NCI-H2196 (cell line): ENCODE measurements around the gene KCNG3.

Experiments used
- DNase-seq: peaks from one replicate; lab custom pipeline; 2025; ENCODE audit not compliant: unreplicated experiment; lab: John Stamatoyannopoulos, UW

KCNG3 gene

DNA sequence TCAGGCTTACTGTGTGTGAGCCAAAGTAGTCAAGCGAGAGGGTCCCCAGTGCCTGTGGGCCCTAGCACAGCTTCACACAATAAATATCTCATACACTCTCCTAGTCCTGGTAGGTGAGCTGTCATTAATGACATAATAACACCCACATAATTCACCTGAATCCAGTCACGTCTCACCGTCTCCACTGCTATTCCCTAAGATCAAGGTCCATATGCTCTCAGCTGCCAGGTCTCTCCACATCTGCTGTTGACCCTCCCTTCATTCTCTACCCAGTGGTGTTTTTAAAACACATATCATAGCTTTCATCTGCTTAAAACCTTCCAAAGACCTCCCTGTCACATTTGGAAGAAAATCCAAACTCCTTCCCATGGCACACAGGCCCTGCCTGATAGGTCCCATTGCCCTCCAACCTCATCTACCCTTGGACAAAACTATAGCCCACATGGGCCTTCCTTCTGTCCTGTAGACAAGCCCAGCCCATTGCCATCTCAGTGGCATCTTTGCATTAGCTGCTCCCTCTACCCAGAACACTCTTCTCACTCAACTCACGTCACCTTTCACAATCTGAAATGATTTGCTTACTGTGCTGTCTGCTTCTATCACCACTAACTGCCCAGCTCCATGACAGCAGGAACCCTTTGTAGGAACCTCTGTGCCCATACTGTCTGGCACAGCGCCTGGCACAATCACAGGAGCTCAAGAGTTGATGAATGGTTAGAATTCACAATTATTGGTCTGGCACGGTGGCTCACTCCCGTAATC lies 7.5 kb downstream of the KCNG3 start:
- no peak for DNase-seq

GRCh38 chr2:42480402-42480801 lies 13.4 kb downstream of the KCNG3 start:
- DNase-seq: no peak

GRCh38 chr2:42474765-42475454 lies 18.9 kb downstream of the KCNG3 start:
- peak; percentile 69 for DNase-seq

- DNase-seq: no peak
Observed at GRCh38 chr2:42470706-42471105, 23.1 kb downstream of the KCNG3 start.

- DNase-seq: no peak
Observed at GRCh38 chr2:42464631-42465030, 29.2 kb downstream of the KCNG3 start.

GRCh38 chr2:42463570-42463969 lies 30.2 kb downstream of the KCNG3 start:
- DNase-seq: no peak

- no peak for DNase-seq
Observed at GRCh38 chr2:42459296-42459695, 34.5 kb downstream of the KCNG3 start.

DNA sequence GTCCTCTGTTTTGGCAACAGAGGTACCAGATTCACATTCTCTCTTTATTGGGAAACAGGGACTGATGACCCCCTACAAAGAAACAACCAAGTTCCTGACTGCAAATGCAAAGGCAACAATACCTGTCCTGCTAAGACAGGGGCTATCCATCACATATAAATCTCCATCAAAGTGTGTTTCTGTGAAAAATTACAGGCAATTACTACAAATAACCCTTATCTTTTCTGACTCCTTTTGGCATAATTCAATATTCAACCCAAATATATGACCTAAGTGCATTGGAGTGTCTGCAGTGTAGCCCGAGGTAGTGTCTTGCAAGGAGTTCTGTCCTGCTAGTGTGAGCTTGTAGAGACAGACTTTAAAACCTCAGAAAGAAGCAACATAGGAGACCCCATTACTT lies 35.4 kb downstream of the KCNG3 start:
- DNase-seq: no peak

GRCh38 chr2:42457011-42457410 lies 36.8 kb downstream of the KCNG3 start:
- no peak for DNase-seq

DNA sequence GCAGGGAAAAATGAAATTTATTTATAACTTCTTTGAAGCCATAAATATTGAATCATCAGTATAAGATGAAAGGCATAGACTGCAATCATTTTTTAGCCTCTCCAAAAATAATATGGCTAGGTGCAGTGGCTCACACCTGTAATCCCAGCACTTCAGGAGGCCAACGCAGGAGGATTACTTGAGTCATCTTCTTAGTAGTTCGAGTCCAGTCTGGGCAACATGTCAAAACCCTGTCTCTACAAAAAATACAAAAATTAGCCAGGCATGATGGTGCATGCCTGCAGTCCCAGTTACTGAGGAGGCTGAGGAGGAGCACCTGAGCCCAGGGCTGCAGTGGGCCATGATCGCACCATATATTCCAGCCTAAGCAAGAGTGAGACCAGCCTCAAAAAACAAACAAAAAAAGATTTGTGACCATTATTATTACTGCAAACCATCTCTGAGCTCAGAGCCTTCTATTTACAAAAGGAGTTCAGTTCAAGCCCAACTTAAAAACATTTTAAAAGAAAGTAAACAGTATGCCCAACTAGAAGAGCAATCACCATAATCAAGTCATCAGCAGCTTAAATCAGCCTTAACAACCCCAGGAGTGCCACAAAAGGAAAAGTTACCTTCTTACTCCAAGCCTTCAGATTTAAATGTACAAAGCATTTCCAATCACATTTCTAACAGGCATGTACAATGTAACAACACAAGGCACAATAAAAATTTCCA lies 37.5 kb downstream of the KCNG3 start:
- no peak for DNase-seq

DNA sequence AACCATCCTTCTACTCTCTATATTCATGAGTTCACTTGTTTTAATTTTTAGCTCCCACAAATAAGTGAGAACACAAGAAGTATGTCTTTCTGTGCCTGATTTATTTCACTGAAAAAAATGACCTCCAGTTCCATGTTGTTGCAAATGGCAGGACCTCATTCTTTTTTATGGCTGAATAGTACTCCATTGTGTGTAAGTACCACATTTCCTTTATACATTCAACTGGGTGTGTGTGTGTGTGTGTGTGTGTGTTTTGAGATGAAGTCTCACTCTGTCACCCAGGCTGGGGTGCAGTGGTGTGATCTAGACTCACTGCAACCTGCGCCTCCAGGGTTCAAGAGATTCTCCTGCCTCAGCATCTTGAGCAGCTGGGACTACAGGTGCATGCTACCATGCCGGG lies 41.2 kb downstream of the KCNG3 start:
- no peak for DNase-seq

DNA sequence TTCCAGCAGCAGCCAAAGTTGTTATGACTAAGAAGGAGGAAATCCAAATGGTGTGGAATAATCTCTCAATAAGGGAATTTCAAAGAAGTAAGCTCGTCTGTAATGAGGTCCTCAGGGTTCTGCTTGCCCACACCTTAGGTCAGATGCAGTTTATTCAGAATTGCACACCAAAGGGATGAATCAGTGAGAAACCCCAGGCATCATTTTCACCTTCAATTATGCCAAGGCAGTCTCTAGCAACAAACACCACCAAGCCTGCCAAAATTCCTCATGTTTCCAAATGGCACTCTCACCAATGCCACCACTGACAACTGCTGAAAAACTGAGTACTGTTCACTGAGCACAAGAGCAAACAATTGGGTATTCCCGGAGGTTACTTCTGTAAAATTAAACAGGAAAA lies 43.6 kb downstream of the KCNG3 start:
- no peak for DNase-seq

DNA sequence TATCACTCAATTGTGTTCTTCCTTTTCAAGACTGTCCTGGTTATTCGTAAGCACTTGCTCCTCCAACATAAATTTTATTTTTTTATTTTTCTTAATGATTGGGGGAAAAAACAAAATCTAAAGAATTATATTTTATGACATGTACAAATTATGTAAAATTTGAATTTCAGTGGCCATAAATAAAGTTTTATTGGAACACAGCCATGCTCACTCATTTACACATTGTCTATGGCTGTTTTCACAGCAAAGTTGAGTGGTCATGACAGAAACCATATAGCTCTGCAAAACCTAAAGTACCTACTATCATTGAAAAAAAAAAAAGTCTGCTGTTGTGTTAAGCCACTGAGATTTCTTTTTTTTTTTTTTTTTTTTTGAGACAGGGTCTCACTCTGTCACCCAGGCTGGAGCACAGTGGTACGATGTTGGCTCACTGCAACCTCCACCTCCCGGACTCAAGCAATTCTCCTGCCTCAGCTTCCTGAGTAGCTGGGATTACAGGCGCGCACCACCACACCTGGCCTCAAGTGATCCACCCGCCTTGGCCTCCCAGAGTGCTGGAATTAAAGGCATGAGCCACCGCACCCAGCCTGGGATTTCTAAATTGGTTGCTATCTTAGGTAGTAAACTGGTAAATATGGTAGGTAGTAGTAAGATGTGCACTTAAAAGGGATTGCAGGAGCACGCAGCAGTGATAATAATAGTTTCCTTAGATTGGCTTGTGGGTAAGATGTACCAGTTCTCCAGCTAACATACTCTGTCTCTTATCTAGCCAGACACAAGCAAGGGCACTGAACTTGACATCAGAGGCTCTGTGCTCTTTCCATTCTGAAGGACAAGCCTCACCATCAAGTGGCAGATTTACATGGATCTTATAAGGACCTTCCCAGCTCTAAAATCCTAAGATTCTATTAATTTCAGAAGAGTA lies 44.4 kb downstream of the KCNG3 start:
- DNase-seq: no peak

GRCh38 chr2:42448163-42448562 lies 45.6 kb downstream of the KCNG3 start:
- DNase-seq: no peak

GRCh38 chr2:42446503-42447271 lies 47.1 kb downstream of the KCNG3 start:
- DNase-seq: peak; percentile 14

DNA sequence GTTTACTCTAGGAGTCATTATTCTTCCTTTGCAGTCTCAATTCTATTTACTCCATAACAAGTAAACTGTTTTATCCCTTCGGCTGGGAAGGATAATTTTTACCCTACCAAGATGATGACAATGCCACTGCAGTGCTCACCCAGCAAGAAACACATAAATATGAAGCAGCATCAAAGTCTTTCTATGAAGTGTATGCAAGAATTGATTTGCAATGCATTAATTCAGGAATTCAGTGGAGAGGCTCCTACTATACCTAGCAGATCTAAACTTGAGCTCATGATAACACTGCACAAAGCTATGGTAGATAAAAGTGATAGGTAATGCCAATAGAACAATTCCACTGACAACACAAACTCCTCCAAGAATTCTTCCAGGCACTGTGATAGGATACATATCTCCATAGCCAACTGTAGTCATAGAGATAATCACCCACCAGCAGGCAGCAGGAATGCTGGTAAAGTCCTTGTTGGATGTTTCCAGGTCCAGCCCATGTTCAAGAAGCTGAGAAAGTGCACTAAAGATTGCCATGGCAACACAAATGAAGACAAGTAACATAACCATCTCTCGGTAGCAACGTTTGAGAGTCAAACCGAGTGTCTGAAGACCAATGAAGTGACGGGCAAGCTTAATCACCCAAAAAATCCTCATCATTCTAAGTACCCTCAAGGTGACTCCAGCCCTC lies 49.9 kb downstream of the KCNG3 start:
- no peak for DNase-seq

DNA sequence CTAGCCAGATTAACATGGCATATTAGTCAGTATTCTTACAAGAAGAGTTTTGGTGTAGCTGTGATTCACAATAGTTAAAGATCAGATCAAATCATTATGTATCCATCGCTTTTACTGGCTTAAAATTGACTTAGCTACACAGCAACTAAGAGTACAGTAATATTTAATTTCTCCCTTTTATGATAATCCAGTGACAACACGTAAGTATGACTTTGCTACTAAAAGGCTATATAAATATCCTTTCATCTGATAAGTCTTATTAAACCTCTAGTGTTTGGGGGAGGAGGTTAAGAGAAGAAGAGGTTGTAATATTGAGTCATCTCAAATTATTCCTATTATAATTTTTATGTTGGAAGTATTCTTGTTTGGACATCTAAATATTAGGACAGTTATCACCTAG lies 51.0 kb downstream of the KCNG3 start:
- DNase-seq: no peak

- DNase-seq: no peak
Observed at GRCh38 chr2:42438685-42439084, 55.1 kb downstream of the KCNG3 start.

GRCh38 chr2:42436370-42436769 lies 57.4 kb downstream of the KCNG3 start:
- no peak for DNase-seq

DNA sequence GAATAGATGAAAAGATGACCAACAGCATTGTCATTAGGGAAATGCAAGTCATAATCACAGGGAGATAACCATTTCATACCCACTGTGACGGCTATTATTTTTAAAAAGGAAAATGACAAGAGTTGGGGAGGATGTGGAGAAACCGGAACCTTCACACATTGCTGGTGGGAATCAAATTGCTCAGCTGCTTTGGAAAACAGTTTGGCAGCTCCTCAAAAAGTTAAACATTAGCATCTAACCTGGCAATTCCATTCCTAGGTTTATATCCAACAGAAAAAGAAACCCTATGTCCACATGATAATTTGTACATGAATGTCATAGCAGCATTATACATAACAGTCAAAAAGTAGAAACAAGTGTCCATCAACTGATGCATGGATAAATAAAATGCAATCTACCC lies 58.2 kb downstream of the KCNG3 start:
- DNase-seq: no peak
